D341Med (cell line): ENCODE results near the gene SNX19.

Experiments
- DNase-seq: peaks from one replicate; pipeline ENCODE4 v3.0.0; 2012; ENCODE audit warnings: low spot score

Gene SNX19

GRCh38 chr11:130905512-130905911 lies 10.8 kb downstream of the SNX19 start:
- no peak for DNase-seq

DNA sequence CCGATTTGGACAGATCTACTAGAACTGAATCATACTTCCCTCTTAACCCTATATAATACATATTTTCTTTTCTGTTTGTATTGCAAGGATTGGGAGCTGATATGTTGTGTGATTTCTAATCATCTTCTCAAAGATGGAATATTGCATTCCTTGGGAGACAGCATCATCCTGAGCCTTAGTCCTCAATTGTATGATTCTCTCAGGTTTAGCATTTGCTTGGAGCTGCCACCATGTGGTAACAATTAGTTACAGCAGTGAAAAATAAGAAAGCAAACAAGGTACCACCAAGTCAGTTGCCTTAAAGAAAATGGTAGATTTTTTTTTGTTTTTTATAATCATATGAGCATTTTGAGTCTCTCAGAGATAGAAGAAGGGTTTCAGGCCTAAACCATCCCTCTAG lies 11.9 kb downstream of the SNX19 start:
- DNase-seq = peak; percentile 36

DNA sequence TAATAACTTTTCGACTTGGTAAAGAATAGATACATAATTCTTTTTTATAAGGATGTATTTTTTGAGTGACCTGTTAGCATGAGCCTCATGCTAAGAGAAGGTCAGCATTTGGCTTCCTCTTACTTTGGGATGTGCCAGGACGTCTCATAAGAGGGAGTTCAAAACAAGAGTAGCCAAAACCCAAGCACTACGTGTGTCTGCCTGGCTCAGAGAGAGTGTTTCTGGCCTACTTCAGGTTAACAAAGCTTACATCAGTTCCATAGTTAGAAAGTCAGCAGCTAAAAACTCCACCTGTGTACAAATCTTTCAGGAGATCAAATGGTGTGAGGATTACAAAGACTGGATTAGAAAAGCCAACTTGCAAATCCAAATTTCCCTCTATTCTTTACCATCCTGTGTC lies 13.9 kb downstream of the SNX19 start:
- DNase-seq = no peak

GRCh38 chr11:130899106-130899505 lies 17.2 kb downstream of the SNX19 start:
- DNase-seq = no peak

- DNase-seq = peak; percentile 33
These were observed 18.8 kb downstream of the SNX19 start for GRCh38 chr11:130897262-130898182.

DNA sequence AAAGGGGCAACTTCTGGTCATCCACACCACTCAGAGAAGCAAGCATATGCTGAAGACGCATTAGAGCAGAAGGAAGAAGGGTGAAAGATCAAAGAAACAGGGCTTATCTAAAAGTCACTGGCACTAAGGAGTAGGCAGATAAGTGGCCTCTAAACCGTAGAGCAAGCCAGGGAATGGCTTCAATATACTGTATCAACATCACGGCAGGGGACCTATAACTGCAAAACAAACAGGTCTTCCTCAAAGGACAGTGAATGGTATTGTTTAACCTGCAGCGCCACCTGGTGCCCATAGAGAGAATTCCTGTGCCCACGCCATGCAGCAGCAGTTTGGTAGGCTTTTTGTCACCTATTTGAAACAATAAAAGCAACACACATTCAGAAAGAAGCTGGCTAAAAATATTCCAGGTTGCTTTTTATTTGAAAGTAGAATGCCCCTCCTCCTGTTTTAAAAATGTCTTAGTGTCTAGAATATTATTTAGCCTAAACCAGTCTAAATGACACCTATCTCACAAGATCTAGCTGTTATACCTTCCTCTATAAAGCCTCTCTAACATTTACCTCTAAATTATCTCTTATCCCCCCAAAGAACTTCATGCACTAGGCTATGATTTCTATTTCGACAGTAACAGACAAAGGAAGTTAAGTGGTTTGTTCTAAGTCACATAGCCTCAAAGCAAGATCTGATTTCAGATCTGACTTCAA lies 21.8 kb downstream of the SNX19 start:
- peak; percentile 65 for DNase-seq

GRCh38 chr11:130892861-130893260 lies 23.4 kb downstream of the SNX19 start:
- no peak for DNase-seq

GRCh38 chr11:130891326-130891725 lies 25.0 kb downstream of the SNX19 start:
- no peak for DNase-seq

- DNase-seq = no peak
These were observed 26.1 kb downstream of the SNX19 start for GRCh38 chr11:130890039-130890745.

DNA sequence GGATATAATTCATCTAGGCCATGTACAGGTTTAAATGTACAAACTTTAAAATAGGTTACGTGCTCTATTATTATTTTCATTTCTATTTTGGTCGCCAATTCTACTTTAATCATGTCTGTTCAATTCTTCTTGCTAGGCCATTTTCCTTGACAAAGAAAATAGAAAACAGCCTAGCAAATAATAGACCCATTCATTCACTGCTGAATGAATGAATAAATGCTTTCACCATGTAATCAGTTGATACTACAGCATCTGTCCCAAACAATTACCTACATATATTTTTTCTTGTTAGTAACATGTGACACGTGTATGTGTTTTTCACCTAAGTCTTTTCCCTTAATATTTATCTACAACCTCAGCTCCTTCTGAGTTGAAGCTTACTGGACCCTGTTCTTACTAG lies 27.5 kb downstream of the SNX19 start:
- no peak for DNase-seq

GRCh38 chr11:130886704-130887103 lies 29.6 kb downstream of the SNX19 start:
- no peak for DNase-seq

GRCh38 chr11:130882138-130882551 lies 34.1 kb downstream of the SNX19 start:
- DNase-seq = no peak

DNA sequence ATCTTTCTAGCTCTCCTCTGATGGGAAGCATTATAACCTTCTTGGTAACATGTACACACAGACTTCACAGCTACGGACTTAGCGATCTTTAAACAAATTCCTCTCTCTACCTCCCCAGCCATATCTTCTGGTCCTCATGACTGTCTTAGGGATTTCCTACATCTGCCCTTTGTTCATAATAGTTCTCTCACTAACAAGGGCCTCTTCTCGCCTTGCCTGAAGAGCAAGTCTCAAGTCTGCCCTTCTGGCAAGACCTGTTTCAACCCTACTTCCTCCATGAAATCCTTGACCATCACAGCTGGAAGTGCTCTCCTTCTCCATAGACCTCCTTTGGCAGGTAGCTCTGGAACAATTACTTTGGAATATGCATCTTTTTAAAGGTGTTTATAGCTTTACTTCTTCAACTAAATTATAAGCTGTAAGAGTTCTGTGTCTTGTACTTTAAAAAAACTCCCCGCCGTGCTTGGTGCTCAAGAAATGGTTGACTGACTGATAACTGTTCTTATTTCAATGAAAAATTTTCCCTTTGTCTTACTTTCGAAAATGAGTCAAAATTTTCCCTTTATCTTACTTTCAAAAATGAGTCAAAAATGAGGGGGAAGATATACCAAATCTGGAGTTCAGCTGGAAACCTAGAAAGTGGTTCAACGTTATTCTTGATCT lies 34.7 kb downstream of the SNX19 start:
- no peak for DNase-seq

- DNase-seq = no peak
These were observed 36.4 kb downstream of the SNX19 start for GRCh38 chr11:130879836-130880235.

- no peak for DNase-seq
These were observed 39.1 kb downstream of the SNX19 start for GRCh38 chr11:130876931-130877915.

GRCh38 chr11:130876100-130876499 lies 40.2 kb downstream of the SNX19 start:
- DNase-seq = no peak

DNA sequence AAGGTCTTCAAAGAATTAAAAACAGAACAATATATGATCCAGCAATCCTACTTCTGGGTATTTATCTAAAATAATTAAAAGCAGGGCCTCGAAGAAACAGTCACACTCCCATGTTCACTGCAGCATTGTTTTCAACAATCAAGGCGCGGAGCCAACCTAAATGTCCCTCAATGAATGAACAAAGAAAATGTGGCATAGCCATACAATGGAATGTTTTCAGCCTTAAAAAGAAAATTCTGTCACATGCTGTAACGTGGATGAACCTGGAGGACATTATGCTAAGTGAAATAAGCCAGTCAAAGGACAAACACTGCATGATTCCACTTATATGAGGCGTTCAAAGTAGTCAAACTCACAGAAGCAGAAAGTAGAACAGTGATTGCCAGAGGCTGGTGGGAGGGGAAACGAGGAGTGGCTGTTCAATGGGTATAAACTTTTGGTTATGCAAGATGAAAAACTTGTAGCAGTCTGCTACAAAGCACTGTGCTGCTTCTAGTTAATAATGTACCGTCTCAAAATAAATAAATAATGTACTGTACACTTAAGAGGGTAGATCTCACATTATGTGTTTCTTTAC lies 41.2 kb downstream of the SNX19 start:
- DNase-seq = no peak

DNA sequence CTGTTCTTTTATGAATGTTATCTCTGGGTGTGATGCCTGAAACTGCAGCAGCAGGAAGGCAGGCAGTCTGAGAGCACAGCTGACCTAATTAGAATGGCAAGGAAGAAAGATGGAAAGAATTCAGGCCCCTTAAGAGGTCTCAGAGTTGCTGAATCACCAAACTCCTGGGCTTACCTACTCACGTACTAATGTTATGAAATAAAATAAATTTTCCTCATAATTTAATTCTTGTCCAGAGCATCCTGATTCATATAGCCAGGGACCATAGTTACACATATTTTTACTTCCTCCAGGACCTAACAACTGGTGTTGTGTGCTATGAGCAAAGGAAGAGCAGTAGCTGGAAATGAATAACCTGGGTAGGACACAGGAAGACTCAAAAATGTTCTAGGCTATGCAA lies 41.9 kb downstream of the SNX19 start:
- DNase-seq = no peak

DNA sequence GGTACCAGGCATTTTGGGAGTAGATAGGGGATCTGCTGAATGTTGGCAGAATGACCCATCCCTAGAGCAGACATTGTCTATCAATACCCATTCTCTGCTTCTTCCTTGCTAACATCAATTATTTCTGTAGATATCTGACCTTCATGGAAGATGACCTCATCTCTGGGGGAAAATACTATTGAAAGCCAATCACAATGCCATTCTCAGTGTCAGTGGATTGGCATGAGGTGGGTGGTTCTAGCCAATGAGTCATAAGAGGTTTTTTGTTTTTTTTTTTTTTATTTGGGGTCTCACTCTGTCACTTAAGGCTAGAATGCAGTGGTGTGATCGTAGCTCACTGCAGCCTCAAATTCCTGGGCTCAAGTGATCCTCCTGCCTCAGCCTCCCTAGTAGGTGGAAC lies 42.5 kb downstream of the SNX19 start:
- DNase-seq = no peak

GRCh38 chr11:130872981-130873380 lies 43.3 kb downstream of the SNX19 start:
- DNase-seq = no peak

GRCh38 chr11:130872513-130872912 lies 43.8 kb downstream of the SNX19 start:
- no peak for DNase-seq
